GM19023 (cell line): ENCODE results near the gene ACTRT1.

Source experiments
- ATAC-seq: cut with Tn5 transposase; IDR thresholded peaks from one replicate; pipeline ENCODE4 v1.9.1; 2021; ENCODE audit warnings: mild to moderate bottlenecking, moderate library complexity; ENCODE audit not compliant: unreplicated experiment

The ACTRT1 gene

GRCh38 chrX:128052303-128052702 lies at the start of gene ACTRT1:
Gene ACTRT1, minus strand, starts transcription at chrX:128052403. Its CDS starts 197 bp downstream, at chrX:128052206.
- no peak for ATAC-seq

GRCh38 chrX:128078545-128078944 lies 26.3 kb upstream of the ACTRT1 start:
- no peak for ATAC-seq

- ATAC-seq = no peak
These were observed 5.2 kb upstream of the ACTRT1 start for GRCh38 chrX:128057421-128057820.

- ATAC-seq = no peak
These were observed 677 bp downstream of the ACTRT1 start for GRCh38 chrX:128051526-128051925.

GRCh38 chrX:128035318-128035717 lies 16.9 kb downstream of the ACTRT1 start:
- ATAC-seq = no peak

- ATAC-seq = no peak
These were observed 30.6 kb downstream of the ACTRT1 start for GRCh38 chrX:128021566-128021965.

- no peak for ATAC-seq
These were observed 31.5 kb downstream of the ACTRT1 start for GRCh38 chrX:128020701-128021100.

- ATAC-seq = no peak
These were observed 33.0 kb downstream of the ACTRT1 start for GRCh38 chrX:128019218-128019617.

- no peak for ATAC-seq
These were observed 40.2 kb downstream of the ACTRT1 start for GRCh38 chrX:128012015-128012414.

- ATAC-seq = no peak
These were observed 44.3 kb downstream of the ACTRT1 start for GRCh38 chrX:128007882-128008281.
